OCI-M1 (cell line): ENCODE results near the gene ANKRD27.
"Not testable (repeated sequence)": the region's sequence is repeated elsewhere in the genome, so short reads cannot be mapped to it uniquely, and the experiment has no call there.

Experiments used
- DNase-seq: peaks from one replicate; lab custom pipeline; 2025; lab: John Stamatoyannopoulos, UW

Gene ANKRD27

DNA sequence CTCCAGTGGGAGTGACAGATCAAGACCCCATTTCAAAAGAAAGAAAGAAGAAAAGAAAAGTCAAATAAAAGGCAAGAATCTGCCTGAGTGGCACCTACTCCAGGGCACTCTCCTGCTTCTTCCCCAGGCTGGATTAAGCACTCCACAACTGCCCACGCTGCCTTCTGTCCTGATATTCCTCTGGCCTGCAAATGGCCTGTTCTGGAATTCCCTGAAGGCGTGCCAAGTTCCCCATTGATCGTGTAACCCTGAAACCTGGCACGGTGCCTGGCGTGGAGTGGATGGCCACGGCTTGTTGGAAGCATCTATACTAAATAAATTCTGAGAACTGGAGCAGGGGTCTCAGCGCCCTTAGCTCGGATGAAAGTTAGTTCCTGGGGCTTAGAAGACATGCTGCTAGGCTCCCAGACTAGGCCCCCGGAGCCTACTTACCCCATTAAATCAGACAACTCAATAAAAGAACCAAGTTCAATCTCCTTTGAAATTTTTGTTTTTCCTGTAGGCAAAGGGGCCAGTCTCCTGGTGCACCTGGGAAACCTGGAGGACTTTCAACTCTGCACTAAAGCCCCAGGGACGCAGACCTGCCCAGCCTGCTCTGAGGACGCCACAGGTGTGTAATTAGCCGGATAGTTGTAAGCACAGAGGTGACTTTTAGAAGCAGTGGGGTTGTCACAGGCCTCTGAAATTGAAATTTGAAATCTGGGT is 21.9 kb downstream of the ANKRD27 start:
- no peak for DNase-seq

DNA sequence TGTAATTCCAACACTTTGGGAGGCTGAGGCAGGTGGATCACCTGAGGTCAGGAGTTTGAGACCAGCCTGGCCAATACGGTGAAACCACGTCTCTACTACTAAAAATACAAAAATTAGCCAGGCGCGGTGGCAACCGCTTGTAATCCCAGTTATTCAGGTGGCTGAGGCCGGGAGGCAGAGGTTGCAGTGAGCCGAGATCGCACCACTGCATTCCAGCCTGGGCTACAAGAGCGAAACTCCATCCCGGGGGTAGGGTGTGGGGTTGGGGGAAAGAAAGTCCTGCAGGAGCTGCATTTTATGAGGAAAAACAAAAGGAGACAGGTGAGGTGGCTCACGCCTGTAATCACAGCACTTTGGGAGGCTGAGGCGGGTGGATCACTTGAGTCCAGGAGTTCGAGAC is 22.6 kb downstream of the ANKRD27 start:
- DNase-seq = not testable (repeated sequence)

- DNase-seq = no peak
Observed at GRCh38 chr19:32651729-32652140, 23.2 kb downstream of the ANKRD27 start.

DNA sequence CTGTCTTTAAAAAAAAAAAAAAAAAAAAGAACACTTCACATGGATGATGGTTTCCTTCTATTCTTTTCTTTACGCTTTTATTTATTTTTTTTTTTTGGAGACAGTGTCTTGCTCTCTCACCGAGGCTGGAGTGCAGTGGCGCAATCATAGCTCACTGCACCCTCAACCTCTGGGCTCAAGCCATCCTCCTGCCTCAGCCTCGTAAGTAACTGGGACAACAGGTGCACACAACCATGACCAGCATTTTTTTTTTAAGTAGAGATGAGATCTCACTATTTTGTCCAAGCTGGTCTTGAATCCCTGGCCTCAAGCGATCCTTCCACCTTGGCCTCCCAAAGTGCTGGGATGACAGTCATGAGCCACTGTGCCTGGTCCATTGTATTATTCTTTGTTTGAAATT is 24.3 kb downstream of the ANKRD27 start:
- no peak for DNase-seq

DNA sequence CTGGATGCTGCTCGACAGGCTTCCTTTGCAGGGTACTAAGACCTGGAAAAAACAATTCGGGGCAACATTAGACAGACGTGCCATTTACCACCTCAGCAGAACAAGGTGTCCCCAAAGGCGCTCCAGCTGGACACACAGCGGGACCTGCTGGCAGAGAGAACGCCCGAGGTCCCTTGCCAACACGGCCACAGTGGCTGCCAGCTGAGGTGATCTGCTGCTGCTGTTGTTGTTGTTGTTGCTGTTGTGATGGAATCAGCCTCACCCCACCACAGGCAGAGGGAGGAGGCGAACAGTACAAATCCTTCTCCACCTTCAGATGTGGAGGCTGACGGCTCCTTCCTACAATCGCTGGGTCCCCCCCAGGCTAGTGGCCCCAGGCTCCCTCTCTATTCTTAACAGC is 25.2 kb downstream of the ANKRD27 start:
- no peak for DNase-seq

DNA sequence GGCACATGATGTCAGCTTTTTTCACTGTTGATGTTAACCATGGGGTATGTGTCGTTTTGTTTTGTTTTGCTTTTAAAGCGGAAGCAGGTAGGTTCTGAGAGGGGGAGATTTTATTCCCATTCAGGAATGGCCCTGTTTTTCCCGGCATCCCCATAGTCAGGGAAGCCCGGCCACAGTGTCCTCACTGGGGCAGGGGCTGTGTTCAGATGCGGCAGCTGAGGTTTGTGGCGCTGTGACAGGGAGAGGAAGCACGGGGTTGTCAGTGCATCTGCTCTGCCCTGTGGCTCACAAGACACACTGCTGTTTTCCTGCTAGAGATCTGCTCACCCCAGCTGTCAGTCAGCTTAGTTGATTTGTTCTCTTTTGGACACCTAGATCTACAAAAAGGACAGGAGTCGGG is 27.6 kb downstream of the ANKRD27 start:
- no peak for DNase-seq

GRCh38 chr19:32646556-32646955 is 28.4 kb downstream of the ANKRD27 start:
- no peak for DNase-seq

GRCh38 chr19:32642771-32643170 is 32.2 kb downstream of the ANKRD27 start:
- DNase-seq = no peak

GRCh38 chr19:32638625-32639024 is 36.4 kb downstream of the ANKRD27 start:
- DNase-seq = no peak

DNA sequence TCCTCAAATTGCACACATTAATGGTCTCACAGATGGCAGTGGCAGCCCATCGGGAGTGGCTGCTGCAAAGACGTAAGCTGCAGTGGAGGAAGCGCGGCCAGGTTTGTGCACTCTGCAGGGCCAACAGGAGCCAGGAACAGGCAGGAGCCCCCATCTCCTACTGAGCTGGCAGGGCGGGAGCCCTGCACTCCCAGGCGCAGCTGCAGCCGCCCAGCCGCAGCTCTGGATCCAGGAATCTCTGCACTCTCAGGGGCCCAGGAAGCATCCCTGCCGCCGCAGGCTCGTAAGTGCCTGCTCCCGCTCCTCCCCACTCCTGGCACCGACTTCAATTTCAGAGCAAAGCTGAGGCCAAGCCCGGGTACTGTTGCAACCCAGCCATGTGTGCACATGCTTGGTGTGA is 37.5 kb downstream of the ANKRD27 start:
- DNase-seq = no peak

GRCh38 chr19:32631381-32631780 is 43.6 kb downstream of the ANKRD27 start:
- no peak for DNase-seq

DNA sequence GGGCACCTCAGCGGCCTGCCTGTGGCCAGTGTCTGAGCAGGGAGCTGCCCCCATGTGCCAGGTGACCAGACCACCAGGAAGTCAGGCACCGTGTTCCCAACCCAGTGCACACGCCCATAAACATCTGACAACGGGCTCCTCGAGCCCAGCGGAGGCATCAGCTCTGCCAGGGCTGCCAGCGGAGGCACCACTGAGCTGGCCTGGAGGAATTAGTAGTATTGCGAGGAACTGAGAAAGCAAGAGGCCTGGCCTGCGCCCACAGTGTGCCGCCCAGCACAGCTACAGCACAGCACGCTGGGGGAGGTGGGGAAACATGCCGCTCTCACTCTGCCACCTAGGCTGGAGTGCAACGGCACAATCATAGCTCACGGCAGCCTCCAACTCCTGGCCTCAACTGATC is 44.6 kb downstream of the ANKRD27 start:
- DNase-seq = no peak

DNA sequence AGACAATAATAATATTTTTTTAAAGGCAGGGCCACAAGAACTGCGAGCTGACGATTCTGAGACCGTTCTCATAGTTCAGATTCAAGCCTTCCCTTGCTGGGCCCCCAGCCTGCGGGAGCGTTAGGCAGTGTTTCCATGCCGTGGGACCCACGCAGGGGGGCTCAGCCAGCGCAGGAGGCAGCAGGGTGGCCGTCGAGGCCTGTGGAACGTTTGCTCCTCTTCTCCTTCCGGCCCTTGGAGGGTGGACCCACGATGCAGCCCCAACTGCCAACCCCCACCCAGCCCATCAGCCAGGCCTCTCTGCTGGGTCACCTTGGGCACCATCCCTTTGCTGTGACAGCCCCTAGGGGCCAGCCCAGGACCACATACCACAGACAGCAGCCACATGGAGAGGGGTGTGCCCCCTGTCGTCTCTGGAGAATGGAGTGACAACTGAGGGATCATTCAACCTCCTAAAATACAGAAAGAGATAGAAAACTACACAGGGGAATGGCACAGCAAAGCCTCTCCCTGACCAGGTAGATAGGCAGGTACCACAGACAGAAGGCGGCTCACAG is 47.2 kb downstream of the ANKRD27 start:
- no peak for DNase-seq

DNA sequence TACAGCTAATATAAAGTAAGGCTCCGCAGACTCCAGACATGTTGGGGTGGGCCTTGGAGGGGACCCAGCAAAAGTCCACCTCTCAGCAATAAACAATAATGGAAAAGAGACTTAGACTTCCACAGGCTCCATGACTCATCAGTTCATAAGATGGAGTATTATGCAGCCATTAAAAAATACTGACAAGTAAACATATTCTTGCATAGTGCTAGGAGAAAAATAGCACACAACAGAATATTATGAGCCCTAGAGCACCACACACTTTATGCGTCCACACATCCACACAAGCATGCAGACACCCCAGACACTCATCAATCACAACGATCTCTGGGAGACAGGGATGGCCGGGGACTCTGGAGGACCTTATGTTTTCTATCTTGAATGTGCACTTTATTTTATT is 48.0 kb downstream of the ANKRD27 start:
- no peak for DNase-seq

DNA sequence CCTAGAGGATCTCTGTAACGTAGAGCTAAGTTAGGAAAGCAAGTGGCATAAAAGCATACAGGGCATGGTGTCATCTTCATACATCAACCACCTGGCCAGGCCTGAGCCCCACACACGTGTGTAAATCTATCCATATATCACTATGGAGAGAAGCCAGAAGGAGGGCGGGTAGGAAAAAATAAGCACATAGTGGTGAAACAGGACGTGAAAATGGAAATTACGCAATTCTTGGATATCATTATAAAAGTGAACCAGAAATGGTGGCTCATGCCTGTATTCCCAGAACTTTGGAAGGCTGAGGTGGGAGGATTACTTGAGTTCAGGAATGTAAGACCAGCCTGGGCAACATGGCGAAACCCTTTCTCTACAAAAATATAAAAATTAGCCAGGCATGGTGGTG is 50.6 kb downstream of the ANKRD27 start:
- DNase-seq = no peak

- no peak for DNase-seq
Observed at GRCh38 chr19:32622002-32622401, 53.0 kb downstream of the ANKRD27 start.

DNA sequence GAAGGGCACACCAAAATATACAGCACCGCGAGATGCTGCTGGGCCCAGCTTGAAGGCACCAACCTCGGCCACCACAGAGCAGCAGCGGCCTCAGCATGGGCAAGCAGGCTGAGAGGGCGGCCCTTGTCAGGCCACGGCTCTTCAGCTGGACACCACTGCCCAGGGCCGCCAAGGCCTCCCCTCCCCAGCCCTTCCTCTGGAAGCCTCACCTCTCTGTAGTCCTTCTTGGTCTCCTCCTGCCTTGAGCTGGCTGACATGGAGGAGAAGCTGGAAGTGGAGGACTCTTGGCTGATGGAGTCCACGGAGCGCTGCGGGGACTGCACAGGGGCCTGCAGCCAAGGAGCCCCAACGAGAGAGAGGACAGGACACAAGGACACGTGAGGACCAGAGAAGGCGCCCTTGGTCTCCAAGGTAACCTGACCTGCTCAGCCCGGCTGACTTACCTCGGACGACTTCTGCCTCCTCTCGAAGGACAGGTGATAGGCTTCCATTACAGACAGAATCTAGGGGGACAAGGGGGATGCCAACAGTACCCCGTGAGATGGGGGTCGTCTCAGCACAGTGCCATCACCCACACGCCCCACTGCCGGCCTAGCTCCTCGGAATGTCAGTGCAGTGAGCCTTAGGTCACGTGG is 55.8 kb downstream of the ANKRD27 start:
- no peak for DNase-seq

DNA sequence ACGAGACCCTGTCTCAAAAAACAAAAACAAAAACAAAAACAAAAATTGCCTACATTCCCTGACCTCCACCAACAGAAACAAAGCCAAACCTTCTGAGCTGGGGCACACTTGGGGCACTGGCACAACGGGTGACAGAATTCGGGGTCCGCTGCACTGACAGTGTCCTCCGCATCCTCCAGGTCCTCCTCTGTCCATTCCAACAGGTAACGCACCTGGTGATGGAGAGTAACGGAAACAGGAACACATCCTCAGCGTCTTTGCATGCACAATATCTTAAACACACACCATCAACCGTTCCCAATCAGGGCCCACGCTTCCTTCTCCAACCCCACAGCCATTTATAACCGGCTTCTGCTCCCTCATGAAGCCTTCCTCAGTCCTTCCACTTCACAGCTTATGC is 59.4 kb downstream of the ANKRD27 start:
- DNase-seq = no peak

DNA sequence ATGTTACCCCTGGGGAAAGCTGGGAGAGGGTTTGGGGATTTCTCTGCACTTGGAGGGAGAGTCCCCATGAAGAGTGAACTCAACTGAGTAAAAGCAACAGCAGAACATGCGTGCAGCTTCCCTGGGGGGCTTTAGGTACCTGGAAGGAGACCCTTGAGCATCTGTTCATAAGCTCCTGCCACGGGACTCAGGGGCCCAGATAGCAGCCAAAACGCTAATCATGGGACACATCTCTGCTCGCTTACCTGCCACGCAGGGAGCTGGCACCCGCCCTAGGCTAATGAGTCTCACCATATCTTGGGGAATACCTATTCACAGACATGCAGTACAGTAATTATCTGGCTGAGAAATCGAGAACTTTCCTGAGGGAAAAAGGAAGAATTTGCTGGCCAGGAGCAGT is 60.1 kb downstream of the ANKRD27 start:
- DNase-seq = no peak

GRCh38 chr19:32613008-32613407 is 62.0 kb downstream of the ANKRD27 start:
- DNase-seq = no peak

GRCh38 chr19:32611161-32611560 is 63.8 kb downstream of the ANKRD27 start:
- DNase-seq = no peak

GRCh38 chr19:32607479-32607878 is 67.5 kb downstream of the ANKRD27 start:
- DNase-seq = no peak

DNA sequence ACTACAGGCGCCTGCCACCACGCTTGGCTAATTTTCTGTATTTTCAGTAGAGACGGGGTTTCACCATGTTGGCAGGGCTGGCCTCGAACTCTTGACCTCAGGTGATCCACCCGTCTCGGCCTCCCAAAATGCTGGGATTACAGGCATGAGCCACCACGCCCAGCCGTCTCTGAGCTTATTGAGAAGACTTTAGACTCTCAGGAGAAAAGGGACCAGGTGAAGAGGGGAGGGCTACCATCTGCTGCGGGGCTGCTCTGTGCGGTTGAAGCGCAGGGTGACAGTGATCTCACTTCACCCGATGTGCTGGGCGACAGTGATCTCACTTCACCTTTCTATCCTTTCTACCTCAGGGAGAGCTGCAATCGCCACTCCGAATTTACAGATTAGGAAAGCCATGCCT is 68.7 kb downstream of the ANKRD27 start:
- DNase-seq = no peak

GRCh38 chr19:32605544-32605943 is 69.4 kb downstream of the ANKRD27 start:
- DNase-seq = no peak
